ENCODE measurements around the gene PFKFB4.
"Not testable (repeated sequence)": the region's sequence is repeated elsewhere in the genome, so short reads cannot be mapped to it uniquely, and the experiment has no call there.

- not testable (repeated sequence) for TF ChIP-seq CTCF (IDR thresholded peaks at IDR 0.05; ENCODE audit: low read length); EZH2 (IDR thresholded peaks at IDR 0.05; ENCODE audit: borderline replicate concordance, low read length)
Observed at GRCh38 chr3:48480891-48481290, 75.7 kb downstream of the PFKFB4 start.

Measured in OCI-LY1 (cell line).